Prostate gland (tissue), 2 donors: ENCODE measurements around the gene TNS4.

Experiments used
- POLR2A ChIP-seq: fragments of 450-650 bp; IDR thresholded peaks from one replicate; pipeline ENCODE4 v1.6.1; 2016; ENCODE audit warnings: antibody characterized with exemption, mild to moderate bottlenecking
- TF ChIP-seq, protein P1 (sequence below), 4 experiments: fragments of 200-600 bp in 2 of 4; fragments of 450-650 bp in 2 of 4; sonication (generic) in 2 of 4; IDR thresholded peaks; 1 replicate in 3 of 4; 2 replicates in 1 of 4; pipeline ENCODE4 v1.5.1; 2016 to 2019; ENCODE audit warnings: antibody characterized with exemption in 4 of 4, mild to moderate bottlenecking in 2 of 4, moderate library complexity in 2 of 4

DNA sequence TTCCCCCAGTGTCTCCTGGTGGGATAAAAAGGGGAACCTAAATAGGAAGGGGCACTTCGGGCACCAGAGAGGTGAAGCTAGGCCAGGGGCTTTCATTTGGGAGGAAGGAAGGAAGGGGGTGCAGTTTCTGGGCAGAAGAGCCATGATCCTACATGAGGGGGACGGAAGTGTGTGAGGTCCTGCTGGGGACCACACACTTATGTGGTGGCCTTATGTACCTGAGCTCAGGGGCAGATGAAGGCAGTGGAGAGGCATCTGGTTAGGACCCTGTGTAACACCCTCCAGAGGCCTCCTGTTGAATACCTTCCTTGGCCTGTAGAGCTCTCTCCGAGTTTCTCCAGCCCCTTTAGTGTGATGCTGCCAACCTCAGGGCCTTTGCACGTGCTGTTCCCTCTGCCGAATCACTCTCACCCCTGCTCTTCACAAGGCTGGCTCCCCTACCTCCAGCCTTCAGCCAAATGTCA is 37.0 kb downstream of the TNS4 start:
- TF ChIP-seq, protein P1, sequence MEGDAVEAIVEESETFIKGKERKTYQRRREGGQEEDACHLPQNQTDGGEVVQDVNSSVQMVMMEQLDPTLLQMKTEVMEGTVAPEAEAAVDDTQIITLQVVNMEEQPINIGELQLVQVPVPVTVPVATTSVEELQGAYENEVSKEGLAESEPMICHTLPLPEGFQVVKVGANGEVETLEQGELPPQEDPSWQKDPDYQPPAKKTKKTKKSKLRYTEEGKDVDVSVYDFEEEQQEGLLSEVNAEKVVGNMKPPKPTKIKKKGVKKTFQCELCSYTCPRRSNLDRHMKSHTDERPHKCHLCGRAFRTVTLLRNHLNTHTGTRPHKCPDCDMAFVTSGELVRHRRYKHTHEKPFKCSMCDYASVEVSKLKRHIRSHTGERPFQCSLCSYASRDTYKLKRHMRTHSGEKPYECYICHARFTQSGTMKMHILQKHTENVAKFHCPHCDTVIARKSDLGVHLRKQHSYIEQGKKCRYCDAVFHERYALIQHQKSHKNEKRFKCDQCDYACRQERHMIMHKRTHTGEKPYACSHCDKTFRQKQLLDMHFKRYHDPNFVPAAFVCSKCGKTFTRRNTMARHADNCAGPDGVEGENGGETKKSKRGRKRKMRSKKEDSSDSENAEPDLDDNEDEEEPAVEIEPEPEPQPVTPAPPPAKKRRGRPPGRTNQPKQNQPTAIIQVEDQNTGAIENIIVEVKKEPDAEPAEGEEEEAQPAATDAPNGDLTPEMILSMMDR (IDR thresholded peaks at IDR 0.05), result no peak
- no peak for TF ChIP-seq POLR2A
